ENCODE measurements around the gene SMYD2. TPM values are rescaled to one million over a fixed set of nuclear protein-coding genes. Genes with fewer than 3 reads are reported as not detected.

Gene SMYD2
- total and polyA plus RNA-seq, 10 of the 15 experiments (the other 5 are each of a cell fraction or from before 2014, with no cell fraction given), result 8.3 to 55.7 (median 26.4) TPM

GRCh38 chr1:214321705-214322453 is 40.9 kb downstream of the SMYD2 start:
- FAIRE-seq, result no peak
- Histone ChIP-seq H3K4me1 (ENCODE audit: control insufficient read depth, insufficient read depth, low read length) (peaks cover 13% of the 10 kb centered on the region), H4K20me1 (ENCODE audit: control insufficient read depth, insufficient read depth) (no peaks in the 10 kb centered on the region), H3K36me3 (ENCODE audit: control insufficient read depth in 2 of 2, insufficient read depth in 2 of 2, low read length in 1 of 2) (peaks cover 3 to 5% of the 10 kb centered on the region in 2 experiments; a peak in 3 of 4 replicates), H3K79me2 (ENCODE audit: control insufficient read depth, insufficient read depth, low read length) (no peaks in the 10 kb centered on the region), H2AFZ (ENCODE audit: control insufficient read depth, low read depth, low read length) (no peak overlapping the region), H3K9me3 (replicated peaks; ENCODE audit: control insufficient read depth, insufficient read depth, low read length) (no peaks in the 10 kb centered on the region), H3K9ac (ENCODE audit: control insufficient read depth, insufficient read depth, low read length) (no peak overlapping the region), H3K27me3 (replicated peaks in 1 of 2; ENCODE audit: control insufficient read depth in 2 of 2, insufficient read depth in 2 of 2, low read length in 1 of 2) (no peaks in the 10 kb centered on the region), H3K4me3 (no peak overlapping the region; the same call in 1 of the 2 replicates), H3K27ac (ENCODE audit: control insufficient read depth, insufficient read depth) (no peak overlapping the region), H3K4me2 (ENCODE audit: control insufficient read depth, insufficient read depth) (peak overlapping the region; percentile 21)
- peak; percentile 95 for ATAC-seq
- peak; percentile 30 for DNase-seq (ENCODE audit: low read depth, low spot score)
- BruUV-seq (replicated peaks), result no TSS peak
- ChIA-PET SMC1A (ENCODE audit: uncharacterized antibody, unreplicated experiment) (interaction anchor here (0.7 to 2.3 kb wide), 4 partner anchors 32 to 108 kb away, joined by 3 to 18 read pairs (median 5); no protein-coding TSS in a partner anchor), CTCF (interaction anchor here (1.5 to 2.0 kb wide), 5 partner anchors 9 to 69 kb away, joined by 3 to 12 read pairs (median 6); no protein-coding TSS in a partner anchor), RAD21 (ENCODE audit: unreplicated experiment) (interaction anchor here (0.8 to 1.6 kb wide), 3 partner anchors 21 to 60 kb away, joined by 3 to 4 read pairs (median 3); no protein-coding TSS in a partner anchor), POLR2A (no interaction called here)
- 10% methylated on average over 5 of the region's 5 CpGs for WGBS (ENCODE audit: insufficient coverage, insufficient replicate concordance, low lambda C conversion rate, missing lambda C conversion rate)
- in situ Hi-C loops (cut with MboI) (no loop called here), intact Hi-C loops (cut with micrococcal nuclease; ENCODE audit: unreplicated experiment) (loop anchor here (5.0 kb wide), 1 partner anchor 40 kb away; the partner anchor contains the start of gene SMYD2)
- no peak for TF ChIP-seq ZNF622 (IDR thresholded peaks at IDR 0.05)
- no peak for TF ChIP-seq MXI1 (IDR thresholded peaks at IDR 0.05; ENCODE audit: low read depth, low read length)
- TF ChIP-seq RAD51 (IDR thresholded peaks at IDR 0.05), result no peak
- no peak for TF ChIP-seq IRF5 (IDR thresholded peaks at IDR 0.05; ENCODE audit: borderline replicate concordance)
- TF ChIP-seq RAD21 (IDR thresholded peaks at IDR 0.05; ENCODE audit: insufficient read depth, low read depth, low read length), result no peak
- TF ChIP-seq MYC (IDR thresholded peaks at IDR 0.05; ENCODE audit: insufficient read depth, insufficient read length, insufficient replicate concordance, low read length, severe bottlenecking), result no peak
- TF ChIP-seq RBBP5 (conservative IDR thresholded peaks at IDR 0.05), result no peak
- peak; percentile 60 for TF ChIP-seq JUNB (IDR thresholded peaks at IDR 0.05)
- TF ChIP-seq EGR1 (IDR thresholded peaks at IDR 0.05; ENCODE audit: borderline replicate concordance in 1 of 2, low read depth in 2 of 2, low read length in 2 of 2), result no peak
- TF ChIP-seq ATF7 (IDR thresholded peaks at IDR 0.05; ENCODE audit: low read depth), result peak; percentile 45; the same call in 1 of the 2 replicates
- TF ChIP-seq SUZ12 (IDR thresholded peaks at IDR 0.05; ENCODE audit: unreplicated experiment), result no peak
- TF ChIP-seq SREBF1 (IDR thresholded peaks at IDR 0.05; ENCODE audit: low read length), result no peak
- no peak for TF ChIP-seq MEF2A (IDR thresholded peaks at IDR 0.05; ENCODE audit: insufficient read depth, low read depth, low read length)
- peak; percentile 41; the same call in 1 of the 2 replicates for TF ChIP-seq ZBED1 (IDR thresholded peaks at IDR 0.05; ENCODE audit: borderline replicate concordance)
- TF ChIP-seq YY1 (IDR thresholded peaks at IDR 0.05; ENCODE audit: low read depth, low read length), result no peak
- no peak for TF ChIP-seq CUX1 (IDR thresholded peaks at IDR 0.05; ENCODE audit: insufficient replicate concordance, low read depth, low read length)

Measured in GM12878 (cell line).